Fibroblast of lung (primary cell): Measurements from ENCODE around the gene CALB2. TPM values are rescaled to one million over a fixed set of nuclear protein-coding genes. Genes with fewer than 3 reads are reported as not detected.

Source experiments
- DNase-seq, 2 donors: peaks; one replicate each; pipeline versions ENCODE4 v3.0.0 to v3.0.0-alpha.2; 2010; ENCODE audit warnings: low read depth in 2 of 2
- H2AFZ ChIP-seq: 2 replicates; pipeline ENCODE4 v1.5.1; 2012; ENCODE audit warnings: low read length, control low read depth, inconsistent platforms
- H3K27ac ChIP-seq: 2 replicates; pipeline ENCODE4 v1.5.1; 2011; ENCODE audit warnings: low read length, control low read depth; ENCODE audit not compliant: insufficient read depth
- H3K27me3 ChIP-seq: 2 replicates; pipeline ENCODE4 v1.5.1; 2011; ENCODE audit warnings: mild to moderate bottlenecking, low read length; ENCODE audit not compliant: control insufficient read depth, insufficient read depth
- H3K36me3 ChIP-seq: 2 replicates; pipeline ENCODE4 v1.5.1; 2011; ENCODE audit warnings: low read length; ENCODE audit not compliant: control insufficient read depth, insufficient read depth
- H3K4me1 ChIP-seq: 2 replicates; pipeline ENCODE4 v1.5.1; 2011; ENCODE audit warnings: low read length; ENCODE audit not compliant: control insufficient read depth, insufficient read depth; ENCODE audit errors: extremely low read depth
- H3K4me2 ChIP-seq: 2 replicates; pipeline ENCODE4 v1.5.1; 2011; ENCODE audit warnings: low read length, control low read depth; ENCODE audit not compliant: insufficient read depth; ENCODE audit errors: extremely low read depth
- H3K4me3 ChIP-seq, 4 experiments: fragments of 200-600 bp in 1 of 4; sonication (generic) in 1 of 4; replicated peaks in 1 of 4; 2 replicates each; pipeline ENCODE4 v1.5.1; 2011 to 2016; ENCODE audit warnings: low read length in 4 of 4, low read depth in 3 of 4, mild to moderate bottlenecking in 3 of 4, control low read depth in 2 of 4, inconsistent platforms in 1 of 4, mixed read lengths in 1 of 4; ENCODE audit not compliant: insufficient read depth in 1 of 4; ENCODE audit errors: control extremely low read depth in 1 of 4
- H3K79me2 ChIP-seq: 2 replicates; pipeline ENCODE4 v1.5.1; 2012; ENCODE audit warnings: mild to moderate bottlenecking, low read length, inconsistent platforms; ENCODE audit not compliant: control insufficient read depth, insufficient read depth
- H3K9ac ChIP-seq: 2 replicates; pipeline ENCODE4 v1.5.1; 2011; ENCODE audit warnings: mild to moderate bottlenecking, low read length, control low read depth; ENCODE audit not compliant: insufficient read depth
- H3K9me3 ChIP-seq: 2 replicates; pipeline ENCODE4 v1.5.1; 2012; ENCODE audit warnings: low read depth, low read length; ENCODE audit not compliant: control insufficient read depth, insufficient read depth
- H4K20me1 ChIP-seq: 2 replicates; pipeline ENCODE4 v1.5.1; 2011; ENCODE audit warnings: low read length; ENCODE audit not compliant: control insufficient read depth, insufficient read depth; ENCODE audit errors: extremely low read depth
- CTCF ChIP-seq, 2 donors: IDR thresholded peaks in 1 of 2; conservative IDR thresholded peaks in 1 of 2; 1 replicate in 1 of 2; 2 replicates in 1 of 2; pipeline ENCODE4 v1.5.1; 2011 to 2012; ENCODE audit warnings: low read length in 2 of 2, control low read depth in 1 of 2, inconsistent platforms in 1 of 2, low read depth in 1 of 2, mild to moderate bottlenecking in 1 of 2
- EZH2 ChIP-seq: IDR thresholded peaks from 2 replicates; pipeline ENCODE4 v1.5.1; 2012; ENCODE audit warnings: low read length, control low read depth, mild to moderate bottlenecking; ENCODE audit errors: missing control alignments
- polyA plus RNA-seq, 2 donors: library from polyadenylated mRNA; depleted of rRNA in 1 of 2; stranded (reverse) in 1 of 2; unstranded in 1 of 2; fragments of >200 nt; gene quantifications; 2 replicates each; pipeline ENCODE4 v1.2.1, GENCODE V29; 2011 to 2012; ENCODE audit warnings: missing spikeins in 1 of 2
- total RNA-seq: library from RNA; depleted of rRNA; stranded (reverse); fragments of >200 nt; gene quantifications from 2 replicates; pipeline ENCODE4 v1.2.1, GENCODE V29; 2014

Gene CALB2
- total and polyA plus RNA-seq, 2 donors (not counting 1 experiment from before 2014, with no cell fraction given): 0.58 to 1.3 TPM

- Histone ChIP-seq H3K4me2 (no peak overlapping the region), H3K27ac (no peak overlapping the region), H3K9ac (no peak overlapping the region), H3K27me3 (no peaks in the 10 kb centered on the region), H3K79me2 (no peaks in the 10 kb centered on the region), H3K4me3 (no peak overlapping the region), H2AFZ (no peak overlapping the region), H3K36me3 (no peaks in the 10 kb centered on the region), H4K20me1 (no peaks in the 10 kb centered on the region), H3K9me3 (no peaks in the 10 kb centered on the region), H3K4me1 (peaks cover 7% of the 10 kb centered on the region)
- DNase-seq: peak in 1 of 2 donors; percentile 33
- TF ChIP-seq EZH2 (no peak), CTCF (conservative IDR thresholded peaks at IDR 0.05 in 1 of 2, IDR thresholded peaks at IDR 0.05 in 1 of 2; ENCODE audit: low read depth in 1 of 2, low read length in 2 of 2) (no peak)
Observed at GRCh38 chr16:71359431-71359830, 908 bp downstream of the CALB2 start.

- no peak for TF ChIP-seq EZH2
- TF ChIP-seq CTCF (conservative IDR thresholded peaks at IDR 0.05 in 1 of 2, IDR thresholded peaks at IDR 0.05 in 1 of 2; ENCODE audit: low read depth in 1 of 2, low read length in 2 of 2): no peak
Observed at GRCh38 chr16:71360378-71360777, 1.9 kb downstream of the CALB2 start.

GRCh38 chr16:71364133-71364681, 5.7 kb downstream of the CALB2 start:
- TF ChIP-seq CTCF (conservative IDR thresholded peaks at IDR 0.05 in 1 of 2, IDR thresholded peaks at IDR 0.05 in 1 of 2; ENCODE audit: low read depth in 1 of 2, low read length in 2 of 2) (no peak), EZH2 (no peak)
- Histone ChIP-seq H4K20me1 (no peaks in the 10 kb centered on the region), H3K27ac (no peak overlapping the region), H3K4me3 (no peak overlapping the region), H3K27me3 (no peaks in the 10 kb centered on the region), H3K4me2 (no peak overlapping the region), H3K9ac (no peak overlapping the region), H3K9me3 (no peaks in the 10 kb centered on the region), H3K79me2 (no peaks in the 10 kb centered on the region), H3K4me1 (peaks cover 7% of the 10 kb centered on the region), H2AFZ (no peak overlapping the region), H3K36me3 (no peaks in the 10 kb centered on the region)
- no peak for DNase-seq

More at GRCh38 chr16:71360378-71360777, 1.9 kb downstream of the CALB2 start:
- Histone ChIP-seq H4K20me1 (no peaks in the 10 kb centered on the region), H3K9ac (no peak overlapping the region), H3K79me2 (no peaks in the 10 kb centered on the region), H3K9me3 (no peaks in the 10 kb centered on the region), H3K27me3 (no peaks in the 10 kb centered on the region), H3K4me3 (no peak overlapping the region), H3K4me1 (peaks cover 7% of the 10 kb centered on the region), H3K36me3 (no peaks in the 10 kb centered on the region), H3K27ac (no peak overlapping the region), H3K4me2 (peak overlapping the region; percentile 40), H2AFZ (no peak overlapping the region)
- peak; percentile 82 to 97 for DNase-seq
